HG02840 (cell line): ENCODE measurements around the gene FLCN.

Experiments used
- ATAC-seq: cut with Tn5 transposase; IDR thresholded peaks from one replicate; pipeline ENCODE4 v1.9.1; 2021; ENCODE audit warnings: mild to moderate bottlenecking, moderate library complexity, moderate number of reproducible peaks; ENCODE audit not compliant: unreplicated experiment, low FRiP score

FLCN gene

GRCh38 chr17:17171186-17171585, 65.8 kb downstream of the FLCN start:
- ATAC-seq: no peak

- no peak for ATAC-seq
Measured at GRCh38 chr17:17170346-17170985, 66.5 kb downstream of the FLCN start.

- ATAC-seq: no peak
Measured at GRCh38 chr17:17169396-17169795, 67.6 kb downstream of the FLCN start.

GRCh38 chr17:17168401-17168800, 68.6 kb downstream of the FLCN start:
- no peak for ATAC-seq

GRCh38 chr17:17167986-17168385, 69.0 kb downstream of the FLCN start:
- no peak for ATAC-seq

GRCh38 chr17:17167356-17167755, 69.6 kb downstream of the FLCN start:
- ATAC-seq: no peak

GRCh38 chr17:17166446-17166845, 70.5 kb downstream of the FLCN start:
- ATAC-seq: no peak

- ATAC-seq: no peak
Measured at GRCh38 chr17:17165666-17166308, 71.2 kb downstream of the FLCN start.

- no peak for ATAC-seq
Measured at GRCh38 chr17:17164676-17165075, 72.3 kb downstream of the FLCN start.

- no peak for ATAC-seq
Measured at GRCh38 chr17:17164156-17164555, 72.8 kb downstream of the FLCN start.
